ENCODE measurements around the gene PLCH1. TPM values are rescaled to one million over a fixed set of nuclear protein-coding genes. Genes with fewer than 3 reads are reported as not detected.
A peak's percentile ranks its signal among the peaks of the same experiment; 100 is the strongest.

PLCH1 gene
- total RNA-seq, 1 donor from 2014 or later, result 2.9 TPM

GRCh38 chr3:155664925-155665695 is 79.8 kb downstream of the PLCH1 start:
- no peak for TF ChIP-seq CTCF (IDR thresholded peaks at IDR 0.05; ENCODE audit: insufficient read depth, low read length, poor library complexity, severe bottlenecking)
- DNase-seq (ENCODE audit: low read depth), result peak; percentile 65

GRCh38 chr3:155663467-155664212 is 81.2 kb downstream of the PLCH1 start:
- H3K27me3 ChIP-seq (ENCODE audit: control insufficient read depth, insufficient read depth, low read length), result no peaks in the 10 kb centered on the region
- no peaks in the 10 kb centered on the region for H3K36me3 ChIP-seq (ENCODE audit: control insufficient read depth, insufficient read depth, low read length)
- H3K4me3 ChIP-seq (ENCODE audit: low read depth, low read length), result no peak overlapping the region
- DNase-seq (ENCODE audit: low read depth), result no peak
- no peak for TF ChIP-seq CTCF (IDR thresholded peaks at IDR 0.05; ENCODE audit: insufficient read depth, low read length, poor library complexity, severe bottlenecking)

More at GRCh38 chr3:155664925-155665695, 79.8 kb downstream of the PLCH1 start:
- no peak overlapping the region for H3K4me3 ChIP-seq (ENCODE audit: low read depth, low read length)
- H3K27me3 ChIP-seq (ENCODE audit: control insufficient read depth, insufficient read depth, low read length), result no peaks in the 10 kb centered on the region
- H3K36me3 ChIP-seq (ENCODE audit: control insufficient read depth, insufficient read depth, low read length), result no peaks in the 10 kb centered on the region

- DNase-seq (ENCODE audit: low read depth), result no peak
- Histone ChIP-seq H3K27me3 (ENCODE audit: control insufficient read depth, insufficient read depth, low read length) (no peaks in the 10 kb centered on the region), H3K4me3 (ENCODE audit: low read depth, low read length) (no peak overlapping the region), H3K36me3 (ENCODE audit: control insufficient read depth, insufficient read depth, low read length) (no peaks in the 10 kb centered on the region)
- no peak for TF ChIP-seq CTCF (IDR thresholded peaks at IDR 0.05; ENCODE audit: insufficient read depth, low read length, poor library complexity, severe bottlenecking)
Observed at GRCh38 chr3:155661760-155662159, 83.1 kb downstream of the PLCH1 start.

- DNase-seq (ENCODE audit: low read depth), result no peak
- Histone ChIP-seq H3K4me3 (ENCODE audit: low read depth, low read length) (no peak overlapping the region), H3K27me3 (ENCODE audit: control insufficient read depth, insufficient read depth, low read length) (no peaks in the 10 kb centered on the region), H3K36me3 (ENCODE audit: control insufficient read depth, insufficient read depth, low read length) (no peaks in the 10 kb centered on the region)
- no peak for TF ChIP-seq CTCF (IDR thresholded peaks at IDR 0.05; ENCODE audit: insufficient read depth, low read length, poor library complexity, severe bottlenecking)
Observed at GRCh38 chr3:155661042-155661441, 83.8 kb downstream of the PLCH1 start.

- H3K4me3 ChIP-seq (ENCODE audit: low read depth, low read length), result no peak overlapping the region
- no peak for TF ChIP-seq CTCF (IDR thresholded peaks at IDR 0.05; ENCODE audit: insufficient read depth, low read length, poor library complexity, severe bottlenecking)
- H3K27me3 ChIP-seq (ENCODE audit: control insufficient read depth, insufficient read depth, low read length), result no peaks in the 10 kb centered on the region
- H3K36me3 ChIP-seq (ENCODE audit: control insufficient read depth, insufficient read depth, low read length), result no peaks in the 10 kb centered on the region
- DNase-seq (ENCODE audit: low read depth), result no peak
Observed at GRCh38 chr3:155658671-155659261, 86.1 kb downstream of the PLCH1 start.
